ENCODE results near the gene CEP295NL. TPM values are rescaled to one million over a fixed set of nuclear protein-coding genes. Genes with fewer than 3 reads are reported as not detected.

CEP295NL gene
- total and polyA plus RNA-seq, 2 of the 13 experiments (the other 11 are each of a cell fraction or from before 2014, with no cell fraction given), result not detected

- peak; percentile 92 for TF ChIP-seq MED8 (CRISPR knock-in tag; IDR thresholded peaks at IDR 0.05; ENCODE audit: insufficient replicate concordance)
- peak; percentile 99 for TF ChIP-seq ZNF788 (CRISPR knock-in tag; IDR thresholded peaks at IDR 0.05; ENCODE audit: borderline replicate concordance)
- TF ChIP-seq RORA (CRISPR knock-in tag; IDR thresholded peaks at IDR 0.05), result no peak
- TF ChIP-seq HNF4G (IDR thresholded peaks at IDR 0.05; ENCODE audit: borderline replicate concordance, low read depth, low read length), result peak; percentile 49
- TF ChIP-seq HNF4G (CRISPR knock-in tag; IDR thresholded peaks at IDR 0.05; ENCODE audit: borderline replicate concordance, low read depth), result peak; percentile 95
- peak; percentile 93 for TF ChIP-seq ZNF510 (CRISPR knock-in tag; IDR thresholded peaks at IDR 0.05; ENCODE audit: low read depth)
- TF ChIP-seq SMYD3 (CRISPR knock-in tag; IDR thresholded peaks at IDR 0.05), result peak; percentile 98; the same call in 1 of the 2 replicates
- peak; percentile 93 for TF ChIP-seq ZNF230 (CRISPR knock-in tag; IDR thresholded peaks at IDR 0.05)
- TF ChIP-seq SMAD1 (CRISPR knock-in tag; IDR thresholded peaks at IDR 0.05; ENCODE audit: borderline replicate concordance, low read depth), result peak; percentile 95; the same call in 1 of the 2 replicates
- peak; percentile 86 for TF ChIP-seq ZC3H13 (CRISPR knock-in tag; IDR thresholded peaks at IDR 0.05)
- TF ChIP-seq TBX2 (CRISPR knock-in tag; IDR thresholded peaks at IDR 0.05; ENCODE audit: borderline replicate concordance), result peak; percentile 97
- peak; percentile 76 for TF ChIP-seq KLF6 (CRISPR knock-in tag; IDR thresholded peaks at IDR 0.05)
- TF ChIP-seq ZNF773 (CRISPR knock-in tag; IDR thresholded peaks at IDR 0.05; ENCODE audit: borderline replicate concordance), result peak; percentile 80; the same call in 1 of the 2 replicates
- TF ChIP-seq, protein P1, sequence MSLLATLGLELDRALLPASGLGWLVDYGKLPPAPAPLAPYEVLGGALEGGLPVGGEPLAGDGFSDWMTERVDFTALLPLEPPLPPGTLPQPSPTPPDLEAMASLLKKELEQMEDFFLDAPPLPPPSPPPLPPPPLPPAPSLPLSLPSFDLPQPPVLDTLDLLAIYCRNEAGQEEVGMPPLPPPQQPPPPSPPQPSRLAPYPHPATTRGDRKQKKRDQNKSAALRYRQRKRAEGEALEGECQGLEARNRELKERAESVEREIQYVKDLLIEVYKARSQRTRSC (CRISPR knock-in tag; IDR thresholded peaks at IDR 0.05; ENCODE audit: low read depth), result no peak
- TF ChIP-seq STAT6 (CRISPR knock-in tag; IDR thresholded peaks at IDR 0.05; ENCODE audit: borderline replicate concordance), result peak; percentile 96
- no peak for TF ChIP-seq PBX3 (CRISPR knock-in tag; IDR thresholded peaks at IDR 0.05; ENCODE audit: borderline replicate concordance)
- TF ChIP-seq KLF16 (CRISPR knock-in tag; IDR thresholded peaks at IDR 0.05), result peak in 1 of 2 experiments; percentile 95; a peak in 2 of 4 replicates
- TF ChIP-seq MIER3 (CRISPR knock-in tag; IDR thresholded peaks at IDR 0.05; ENCODE audit: borderline replicate concordance), result peak; percentile 94
- TF ChIP-seq TRIM22 (IDR thresholded peaks at IDR 0.05), result no peak
- TF ChIP-seq, protein P2, sequence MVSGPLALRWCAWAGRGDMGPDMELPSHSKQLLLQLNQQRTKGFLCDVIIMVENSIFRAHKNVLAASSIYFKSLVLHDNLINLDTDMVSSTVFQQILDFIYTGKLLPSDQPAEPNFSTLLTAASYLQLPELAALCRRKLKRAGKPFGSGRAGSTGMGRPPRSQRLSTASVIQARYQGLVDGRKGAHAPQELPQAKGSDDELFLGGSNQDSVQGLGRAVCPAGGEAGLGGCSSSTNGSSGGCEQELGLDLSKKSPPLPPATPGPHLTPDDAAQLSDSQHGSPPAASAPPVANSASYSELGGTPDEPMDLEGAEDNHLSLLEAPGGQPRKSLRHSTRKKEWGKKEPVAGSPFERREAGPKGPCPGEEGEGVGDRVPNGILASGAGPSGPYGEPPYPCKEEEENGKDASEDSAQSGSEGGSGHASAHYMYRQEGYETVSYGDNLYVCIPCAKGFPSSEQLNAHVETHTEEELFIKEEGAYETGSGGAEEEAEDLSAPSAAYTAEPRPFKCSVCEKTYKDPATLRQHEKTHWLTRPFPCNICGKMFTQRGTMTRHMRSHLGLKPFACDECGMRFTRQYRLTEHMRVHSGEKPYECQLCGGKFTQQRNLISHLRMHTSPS (CRISPR knock-in tag; IDR thresholded peaks at IDR 0.05; ENCODE audit: low read depth), result peak; percentile 75
- TF ChIP-seq RBAK (CRISPR knock-in tag; IDR thresholded peaks at IDR 0.05), result peak; percentile 78; the same call in 1 of the 2 replicates
Observed at GRCh38 chr17:78840780-78841611, 62.0 kb downstream of the CEP295NL start, which contains the start of gene USP36 (continued).

All from HepG2 (cell line).